Measurements from ENCODE around the gene TAS2R30.
"Not testable (repeated sequence)": the region's sequence is repeated elsewhere in the genome, so short reads cannot be mapped to it uniquely, and the experiment has no call there.

Gene TAS2R30

GRCh38 chr12:11105546-11105945, 28.9 kb downstream of the TAS2R30 start:
- no peaks in the 10 kb centered on the region for H3K27me3 ChIP-seq (replicated peaks; ENCODE audit: control insufficient read depth, insufficient read depth, low read length)
- DNase-seq (ENCODE audit: extremely low read depth, insufficient read length), result no peak
- H3K36me3 ChIP-seq (ENCODE audit: control insufficient read depth, insufficient read depth, low read length), result peaks cover 2% of the 10 kb centered on the region; the same call in 1 of the 2 replicates
- H3K4me3 ChIP-seq (replicated peaks; ENCODE audit: low read depth, low read length), result no peak overlapping the region
- TF ChIP-seq, protein P1, sequence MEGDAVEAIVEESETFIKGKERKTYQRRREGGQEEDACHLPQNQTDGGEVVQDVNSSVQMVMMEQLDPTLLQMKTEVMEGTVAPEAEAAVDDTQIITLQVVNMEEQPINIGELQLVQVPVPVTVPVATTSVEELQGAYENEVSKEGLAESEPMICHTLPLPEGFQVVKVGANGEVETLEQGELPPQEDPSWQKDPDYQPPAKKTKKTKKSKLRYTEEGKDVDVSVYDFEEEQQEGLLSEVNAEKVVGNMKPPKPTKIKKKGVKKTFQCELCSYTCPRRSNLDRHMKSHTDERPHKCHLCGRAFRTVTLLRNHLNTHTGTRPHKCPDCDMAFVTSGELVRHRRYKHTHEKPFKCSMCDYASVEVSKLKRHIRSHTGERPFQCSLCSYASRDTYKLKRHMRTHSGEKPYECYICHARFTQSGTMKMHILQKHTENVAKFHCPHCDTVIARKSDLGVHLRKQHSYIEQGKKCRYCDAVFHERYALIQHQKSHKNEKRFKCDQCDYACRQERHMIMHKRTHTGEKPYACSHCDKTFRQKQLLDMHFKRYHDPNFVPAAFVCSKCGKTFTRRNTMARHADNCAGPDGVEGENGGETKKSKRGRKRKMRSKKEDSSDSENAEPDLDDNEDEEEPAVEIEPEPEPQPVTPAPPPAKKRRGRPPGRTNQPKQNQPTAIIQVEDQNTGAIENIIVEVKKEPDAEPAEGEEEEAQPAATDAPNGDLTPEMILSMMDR (IDR thresholded peaks at IDR 0.05; ENCODE audit: insufficient read depth, low read length, poor library complexity, severe bottlenecking), result no peak

DNA sequence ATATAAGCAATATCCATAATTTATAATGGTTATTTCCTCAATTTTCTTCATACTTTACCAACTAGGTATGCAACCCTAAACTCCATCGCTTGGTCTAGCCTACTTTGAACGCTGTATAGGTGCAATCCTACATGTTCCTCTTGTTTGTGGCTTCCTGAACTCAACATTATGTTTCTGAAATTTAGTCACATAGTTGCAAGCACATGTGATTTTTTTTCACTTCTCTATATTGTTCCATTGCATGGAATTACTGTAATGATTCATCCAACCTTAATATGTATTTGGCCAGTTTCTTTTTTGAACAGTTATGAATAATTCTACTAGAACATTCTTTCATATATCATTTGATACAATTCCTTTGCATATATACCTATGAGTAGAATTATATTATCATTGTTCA, 39.5 kb downstream of the TAS2R30 start:
- not testable (repeated sequence) for H3K4me3 ChIP-seq (replicated peaks; ENCODE audit: low read depth, low read length); H3K27me3 ChIP-seq (replicated peaks; ENCODE audit: control insufficient read depth, insufficient read depth, low read length); DNase-seq (ENCODE audit: extremely low read depth, insufficient read length); H3K36me3 ChIP-seq (ENCODE audit: control insufficient read depth, insufficient read depth, low read length)

GRCh38 chr12:11092128-11092527, 42.3 kb downstream of the TAS2R30 start, which contains the start of gene TAS2R43:
TAS2R43 (minus strand) TSS chr12:11092313; CDS start chr12:11092229, 84 bp downstream.
- TF ChIP-seq, protein P1 (IDR thresholded peaks at IDR 0.05; ENCODE audit: insufficient read depth, low read length, poor library complexity, severe bottlenecking), result no peak
- no peaks in the 10 kb centered on the region for H3K27me3 ChIP-seq (replicated peaks; ENCODE audit: control insufficient read depth, insufficient read depth, low read length)
- no peak within 1 kb of the TSS for H3K4me3 ChIP-seq (replicated peaks; ENCODE audit: low read depth, low read length)
- no peak for DNase-seq (ENCODE audit: extremely low read depth, insufficient read length)
- no peaks in the 10 kb centered on the region for H3K36me3 ChIP-seq (ENCODE audit: control insufficient read depth, insufficient read depth, low read length)

- TF ChIP-seq, protein P1 (IDR thresholded peaks at IDR 0.05; ENCODE audit: insufficient read depth, low read length, poor library complexity, severe bottlenecking), result no peak
- Histone ChIP-seq H3K27me3 (replicated peaks; ENCODE audit: control insufficient read depth, insufficient read depth, low read length) (no peaks in the 10 kb centered on the region), H3K4me3 (replicated peaks; ENCODE audit: low read depth, low read length) (no peak overlapping the region), H3K36me3 (ENCODE audit: control insufficient read depth, insufficient read depth, low read length) (no peaks in the 10 kb centered on the region)
- DNase-seq (ENCODE audit: extremely low read depth, insufficient read length), result no peak
These were observed 45.2 kb downstream of the TAS2R30 start for GRCh38 chr12:11089246-11089645.

- TF ChIP-seq, protein P1 (IDR thresholded peaks at IDR 0.05; ENCODE audit: insufficient read depth, low read length, poor library complexity, severe bottlenecking), result no peak
- Histone ChIP-seq H3K36me3 (ENCODE audit: control insufficient read depth, insufficient read depth, low read length) (no peaks in the 10 kb centered on the region), H3K4me3 (replicated peaks; ENCODE audit: low read depth, low read length) (no peak overlapping the region), H3K27me3 (replicated peaks; ENCODE audit: control insufficient read depth, insufficient read depth, low read length) (no peaks in the 10 kb centered on the region)
- DNase-seq (ENCODE audit: extremely low read depth, insufficient read length), result peak; percentile 3
These were observed 49.0 kb downstream of the TAS2R30 start for GRCh38 chr12:11085419-11085818.

Measured in GM06990 (cell line).